Stimulated activated effector memory CD8-positive, alpha-beta T cell treated with anti-CD3 and anti-CD28 coated beads, Interleukin-12 subunit alpha, Interleukin-12 subunit beta, amount 100 ng/mL, for 72 hours (primary cell): ENCODE data around the gene RGS14.

Experiments
- ATAC-seq: fragments of 150-1000 bp; cut with Tn5 transposase; 2 replicates; pipeline ENCODE4 v1.10.0; 2021
- DNase-seq, 2 donors: peaks; one replicate each; pipeline ENCODE4 v3.0.0; 2021 to 2022; ENCODE audit warnings: low spot score in 2 of 2
- H3K27ac Mint-ChIP-seq: one replicate; pipeline ENCODE4 v1.8.0; 2022; ENCODE audit warnings: mild to moderate bottlenecking, mixed read lengths
- H3K36me3 Mint-ChIP-seq: one replicate; pipeline ENCODE4 v1.8.0; 2022; ENCODE audit warnings: mild to moderate bottlenecking, mixed read lengths
- H3K4me1 Mint-ChIP-seq: one replicate; pipeline ENCODE4 v1.8.0; 2022; ENCODE audit warnings: mixed read lengths
- H3K4me3 Mint-ChIP-seq: one replicate; pipeline ENCODE4 v1.8.0; 2022; ENCODE audit warnings: mild to moderate bottlenecking, mixed read lengths
- H3K9me3 Mint-ChIP-seq: one replicate; pipeline ENCODE4 v1.8.0; 2022; ENCODE audit warnings: mixed read lengths

The RGS14 gene

DNA sequence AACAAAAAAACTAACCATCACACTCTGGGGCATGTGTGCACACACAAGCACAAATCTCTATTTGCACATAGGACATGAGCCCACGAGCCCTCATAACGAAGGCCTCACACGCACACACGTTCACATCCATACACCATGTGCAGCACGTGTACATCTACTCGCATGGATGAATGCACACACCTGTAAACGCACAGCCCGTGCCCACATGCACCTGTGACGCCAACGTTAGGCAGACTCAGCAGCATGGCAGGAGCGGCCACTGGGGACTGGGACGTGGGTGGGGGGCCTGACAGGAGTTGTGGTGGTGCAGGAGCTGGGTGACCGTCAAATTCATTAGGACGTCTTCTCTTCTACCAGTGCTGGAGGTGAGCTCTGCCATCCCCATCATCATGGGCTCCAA, 29.7 kb downstream of the RGS14 start:
- ATAC-seq = no peak
- H3K27ac Mint-ChIP-seq = no peak overlapping the region
- no peak overlapping the region for H3K4me3 Mint-ChIP-seq
- peaks cover 64% of the 10 kb centered on the region for H3K4me1 Mint-ChIP-seq
- peaks cover 12% of the 10 kb centered on the region for H3K36me3 Mint-ChIP-seq
- no peaks in the 10 kb centered on the region for H3K9me3 Mint-ChIP-seq
- no peak for DNase-seq

GRCh38 chr5:177388521-177389052, 30.9 kb downstream of the RGS14 start:
- DNase-seq (no peak), ATAC-seq (no peak)
- H3K36me3 Mint-ChIP-seq = peaks cover 12% of the 10 kb centered on the region
- H3K4me3 Mint-ChIP-seq = peak overlapping the region; percentile 46
- H3K9me3 Mint-ChIP-seq = no peaks in the 10 kb centered on the region
- H3K27ac Mint-ChIP-seq = peak overlapping the region; percentile 27
- H3K4me1 Mint-ChIP-seq = peaks cover 60% of the 10 kb centered on the region

- H3K27ac Mint-ChIP-seq = peak overlapping the region; percentile 27
- H3K36me3 Mint-ChIP-seq = peaks cover 12% of the 10 kb centered on the region
- peaks cover 54% of the 10 kb centered on the region for H3K4me1 Mint-ChIP-seq
- ATAC-seq (peak; percentile 89), DNase-seq (peak; percentile 31 to 80)
- H3K4me3 Mint-ChIP-seq = peak overlapping the region; percentile 46
- H3K9me3 Mint-ChIP-seq = no peaks in the 10 kb centered on the region
Measured at GRCh38 chr5:177389241-177390169, 31.8 kb downstream of the RGS14 start.

DNA sequence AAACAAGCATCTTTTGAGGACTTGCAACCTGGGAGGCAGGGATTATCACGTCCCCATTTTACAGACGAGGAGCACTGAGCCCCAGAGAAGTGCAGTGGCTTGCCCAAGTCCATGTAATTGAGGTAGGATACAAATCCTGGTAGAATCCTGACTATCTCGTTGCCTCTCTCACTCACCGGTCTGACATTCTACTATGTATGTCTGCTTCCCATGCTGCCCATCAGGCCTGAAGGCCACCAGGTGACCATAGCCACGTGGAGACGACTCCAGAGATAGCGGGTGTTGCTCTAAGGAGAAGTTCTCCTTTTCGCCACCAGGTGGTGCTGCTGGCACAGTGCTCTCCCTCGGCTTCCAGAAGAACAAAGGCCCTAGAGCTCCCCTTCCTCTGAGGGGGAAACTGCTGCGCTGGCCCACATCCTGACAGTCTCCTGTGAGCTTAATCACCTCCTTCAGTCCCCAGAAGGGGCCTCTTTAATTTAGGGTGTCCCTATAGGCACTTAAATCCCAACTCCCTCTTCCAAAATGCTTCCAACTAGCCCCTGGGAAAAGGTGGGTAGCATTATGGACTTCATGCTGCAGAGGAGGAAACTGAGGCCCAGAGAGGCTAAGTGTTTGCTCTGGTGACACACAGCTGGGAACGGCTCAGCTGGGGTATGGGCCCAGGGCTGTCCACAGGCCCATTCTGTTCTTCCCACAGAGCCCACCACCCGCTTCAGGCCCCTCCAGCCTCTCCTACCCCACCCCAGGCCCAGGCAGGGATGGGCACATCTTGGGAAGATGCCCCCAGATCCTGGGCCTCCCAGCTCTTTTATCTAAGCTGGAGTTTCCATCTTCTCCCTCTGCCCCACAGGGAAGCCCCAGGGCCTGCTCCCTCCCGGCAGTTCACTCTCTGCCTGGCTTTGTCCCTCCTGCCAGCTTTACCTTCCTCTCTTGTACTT, 32.9 kb downstream of the RGS14 start:
- H3K4me3 Mint-ChIP-seq = peak overlapping the region; percentile 46
- H3K27ac Mint-ChIP-seq = peak overlapping the region; percentile 27
- H3K36me3 Mint-ChIP-seq = peaks cover 12% of the 10 kb centered on the region
- peak; percentile 70 for ATAC-seq
- peaks cover 45% of the 10 kb centered on the region for H3K4me1 Mint-ChIP-seq
- DNase-seq = peak; percentile 87 to 95
- no peaks in the 10 kb centered on the region for H3K9me3 Mint-ChIP-seq

GRCh38 chr5:177392765-177393164, 35.0 kb downstream of the RGS14 start:
- H3K4me1 Mint-ChIP-seq = peaks cover 38% of the 10 kb centered on the region
- peaks cover 12% of the 10 kb centered on the region for H3K36me3 Mint-ChIP-seq
- no peaks in the 10 kb centered on the region for H3K9me3 Mint-ChIP-seq
- no peak for ATAC-seq
- DNase-seq = no peak
- H3K27ac Mint-ChIP-seq = peak overlapping the region; percentile 6
- H3K4me3 Mint-ChIP-seq = no peak overlapping the region

GRCh38 chr5:177393206-177393765, 35.6 kb downstream of the RGS14 start:
- no peak for ATAC-seq
- H3K4me1 Mint-ChIP-seq = peaks cover 33% of the 10 kb centered on the region
- peaks cover 12% of the 10 kb centered on the region for H3K36me3 Mint-ChIP-seq
- no peak overlapping the region for H3K4me3 Mint-ChIP-seq
- peak overlapping the region; percentile 6 for H3K27ac Mint-ChIP-seq
- no peaks in the 10 kb centered on the region for H3K9me3 Mint-ChIP-seq
- DNase-seq = no peak

DNA sequence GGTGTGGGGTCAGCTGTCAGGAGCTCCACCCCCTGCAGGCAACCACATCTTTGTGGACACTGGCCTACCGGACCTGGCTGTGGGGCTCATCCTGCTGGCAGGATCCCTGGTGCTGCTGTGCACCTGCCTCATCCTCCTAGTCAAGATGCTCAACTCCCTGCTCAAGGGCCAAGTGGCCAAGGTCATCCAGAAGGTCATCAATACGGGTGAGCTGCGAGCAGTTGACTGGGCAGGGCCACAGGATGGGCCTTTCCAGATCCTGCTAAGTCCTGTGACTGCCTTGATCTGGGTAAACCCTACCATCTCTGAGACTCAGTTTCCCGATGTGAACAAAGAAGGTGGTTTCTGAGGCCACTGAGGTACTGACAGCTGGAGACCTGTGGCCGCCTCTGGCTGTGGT, 36.3 kb downstream of the RGS14 start:
- peaks cover 12% of the 10 kb centered on the region for H3K36me3 Mint-ChIP-seq
- H3K9me3 Mint-ChIP-seq = no peaks in the 10 kb centered on the region
- no peak overlapping the region for H3K27ac Mint-ChIP-seq
- ATAC-seq = no peak
- no peak overlapping the region for H3K4me3 Mint-ChIP-seq
- DNase-seq = no peak
- H3K4me1 Mint-ChIP-seq = peaks cover 26% of the 10 kb centered on the region

GRCh38 chr5:177396078-177396477, 38.4 kb downstream of the RGS14 start:
- no peak overlapping the region for H3K4me3 Mint-ChIP-seq
- no peak for ATAC-seq
- H3K9me3 Mint-ChIP-seq = no peaks in the 10 kb centered on the region
- H3K4me1 Mint-ChIP-seq = peaks cover 5% of the 10 kb centered on the region
- no peak overlapping the region for H3K27ac Mint-ChIP-seq
- no peak for DNase-seq
- H3K36me3 Mint-ChIP-seq = no peaks in the 10 kb centered on the region

DNA sequence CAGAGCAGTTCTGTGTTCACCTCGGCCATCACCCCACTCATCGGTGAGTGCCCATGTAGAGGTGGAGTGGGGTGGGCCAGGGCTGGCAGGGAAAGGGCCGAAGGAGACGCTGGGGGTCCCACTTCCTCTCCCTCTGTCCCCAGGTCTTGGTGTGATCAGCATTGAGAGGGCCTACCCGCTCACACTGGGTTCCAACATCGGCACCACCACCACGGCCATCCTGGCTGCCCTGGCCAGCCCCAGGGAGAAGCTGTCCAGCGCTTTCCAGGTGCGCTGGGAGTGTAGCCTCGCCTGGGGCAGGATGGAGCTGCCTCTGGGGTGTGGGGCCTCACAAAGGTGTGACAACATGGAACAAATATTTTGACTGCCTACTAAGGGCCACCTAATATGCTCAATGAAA, 39.1 kb downstream of the RGS14 start:
- Mint-ChIP-seq H3K36me3 (no peaks in the 10 kb centered on the region), H3K27ac (no peak overlapping the region), H3K4me1 (no peaks in the 10 kb centered on the region), H3K9me3 (no peaks in the 10 kb centered on the region), H3K4me3 (no peak overlapping the region)
- DNase-seq = no peak
- no peak for ATAC-seq

DNA sequence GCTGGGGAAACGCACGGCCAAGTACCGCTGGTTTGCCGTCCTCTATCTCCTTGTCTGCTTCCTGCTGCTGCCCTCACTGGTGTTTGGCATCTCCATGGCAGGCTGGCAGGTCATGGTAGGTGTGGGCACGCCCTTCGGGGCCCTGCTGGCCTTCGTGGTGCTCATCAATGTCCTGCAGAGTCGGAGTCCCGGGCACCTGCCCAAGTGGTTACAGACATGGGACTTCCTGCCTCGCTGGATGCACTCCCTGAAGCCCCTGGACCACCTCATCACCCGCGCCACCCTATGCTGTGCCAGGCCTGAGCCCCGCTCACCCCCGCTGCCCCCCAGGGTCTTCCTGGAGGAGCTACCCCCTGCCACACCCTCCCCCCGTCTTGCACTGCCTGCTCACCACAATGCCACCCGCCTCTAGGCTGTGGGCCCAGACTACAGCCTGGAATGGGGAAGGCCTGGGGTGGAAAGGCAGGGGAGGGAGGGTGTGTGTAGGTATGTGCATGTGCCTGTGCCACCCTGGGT, 40.2 kb downstream of the RGS14 start:
- Mint-ChIP-seq H3K27ac (no peak overlapping the region), H3K36me3 (no peaks in the 10 kb centered on the region), H3K4me1 (peaks cover 8% of the 10 kb centered on the region), H3K9me3 (no peaks in the 10 kb centered on the region), H3K4me3 (no peak overlapping the region)
- DNase-seq (no peak), ATAC-seq (no peak)

DNA sequence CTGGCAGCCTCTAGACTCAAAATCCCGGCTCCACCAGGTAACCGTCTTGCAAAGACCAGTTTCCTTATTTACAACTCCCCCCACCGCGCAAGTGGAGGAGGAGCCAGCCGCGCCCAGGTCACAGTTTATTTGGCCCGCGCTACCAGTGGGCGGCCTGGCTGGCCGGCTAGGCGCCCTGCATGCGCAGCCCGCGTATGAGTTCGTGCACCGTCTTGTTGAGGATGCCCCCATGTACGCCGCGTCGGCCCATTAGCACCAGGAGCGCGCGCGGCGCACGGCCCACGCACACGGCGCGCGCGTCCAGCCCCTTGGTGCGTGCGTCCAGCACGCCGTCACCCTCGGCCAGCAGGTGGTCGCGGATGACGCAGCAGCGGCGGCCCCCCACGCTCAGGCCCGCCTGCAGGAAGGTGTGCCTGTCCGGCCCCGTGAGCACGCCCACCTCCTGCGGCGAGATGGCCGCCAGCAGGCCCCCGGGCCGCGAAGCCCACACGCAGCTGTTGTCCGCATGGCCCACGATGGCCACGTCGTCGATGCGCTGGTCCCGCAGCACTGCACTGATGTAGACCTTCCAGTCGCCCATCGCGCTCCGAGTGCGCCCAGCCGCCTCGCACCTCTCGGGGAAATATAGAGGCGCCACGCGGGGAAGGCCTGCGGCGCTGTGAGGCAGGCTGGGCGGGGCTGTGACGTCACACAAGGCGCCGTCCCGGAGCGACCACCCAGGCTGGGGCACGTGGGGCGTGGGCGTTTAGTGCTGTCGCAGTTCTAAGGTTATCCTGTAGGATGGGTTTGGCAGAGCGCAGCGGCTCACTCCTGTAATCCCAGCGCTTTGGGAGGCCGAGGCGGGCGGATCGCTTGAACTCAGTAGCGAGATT, 42.5 kb downstream of the RGS14 start, which contains the start of gene PFN3:
TSS of gene PFN3 (minus strand) at position 665 of the 872 bp plus-strand sequence. CDS start at position 580, 85 bp downstream.
- no peaks in the 10 kb centered on the region for H3K36me3 Mint-ChIP-seq
- no peaks in the 10 kb centered on the region for H3K9me3 Mint-ChIP-seq
- no peak within 1 kb of the TSS for H3K4me3 Mint-ChIP-seq
- H3K27ac Mint-ChIP-seq = no peak within 1 kb of the TSS
- DNase-seq = no peak
- H3K4me1 Mint-ChIP-seq = peaks cover 24% of the 10 kb centered on the region
- ATAC-seq = no peak

GRCh38 chr5:177402271-177403043, 44.7 kb downstream of the RGS14 start:
- Mint-ChIP-seq H3K27ac (peak overlapping the region; percentile 29), H3K4me3 (peak overlapping the region; percentile 82), H3K36me3 (no peaks in the 10 kb centered on the region), H3K4me1 (peaks cover 33% of the 10 kb centered on the region), H3K9me3 (no peaks in the 10 kb centered on the region)
- peak; percentile 58 for ATAC-seq
- DNase-seq = peak; percentile 39 to 64

GRCh38 chr5:177403102-177403791, 45.5 kb downstream of the RGS14 start:
- Mint-ChIP-seq H3K36me3 (no peaks in the 10 kb centered on the region), H3K27ac (peak overlapping the region; percentile 29)
- DNase-seq = no peak

More at GRCh38 chr5:177403102-177403791, 45.5 kb downstream of the RGS14 start:
- Mint-ChIP-seq H3K9me3 (no peaks in the 10 kb centered on the region), H3K4me1 (peaks cover 33% of the 10 kb centered on the region), H3K4me3 (peak overlapping the region; percentile 82)
- peak; percentile 44 for ATAC-seq
